Measurements from ENCODE around the gene FBXO10. TPM values are rescaled to one million over a fixed set of nuclear protein-coding genes. Genes with fewer than 3 reads are reported as not detected.

The FBXO10 gene, protein sequence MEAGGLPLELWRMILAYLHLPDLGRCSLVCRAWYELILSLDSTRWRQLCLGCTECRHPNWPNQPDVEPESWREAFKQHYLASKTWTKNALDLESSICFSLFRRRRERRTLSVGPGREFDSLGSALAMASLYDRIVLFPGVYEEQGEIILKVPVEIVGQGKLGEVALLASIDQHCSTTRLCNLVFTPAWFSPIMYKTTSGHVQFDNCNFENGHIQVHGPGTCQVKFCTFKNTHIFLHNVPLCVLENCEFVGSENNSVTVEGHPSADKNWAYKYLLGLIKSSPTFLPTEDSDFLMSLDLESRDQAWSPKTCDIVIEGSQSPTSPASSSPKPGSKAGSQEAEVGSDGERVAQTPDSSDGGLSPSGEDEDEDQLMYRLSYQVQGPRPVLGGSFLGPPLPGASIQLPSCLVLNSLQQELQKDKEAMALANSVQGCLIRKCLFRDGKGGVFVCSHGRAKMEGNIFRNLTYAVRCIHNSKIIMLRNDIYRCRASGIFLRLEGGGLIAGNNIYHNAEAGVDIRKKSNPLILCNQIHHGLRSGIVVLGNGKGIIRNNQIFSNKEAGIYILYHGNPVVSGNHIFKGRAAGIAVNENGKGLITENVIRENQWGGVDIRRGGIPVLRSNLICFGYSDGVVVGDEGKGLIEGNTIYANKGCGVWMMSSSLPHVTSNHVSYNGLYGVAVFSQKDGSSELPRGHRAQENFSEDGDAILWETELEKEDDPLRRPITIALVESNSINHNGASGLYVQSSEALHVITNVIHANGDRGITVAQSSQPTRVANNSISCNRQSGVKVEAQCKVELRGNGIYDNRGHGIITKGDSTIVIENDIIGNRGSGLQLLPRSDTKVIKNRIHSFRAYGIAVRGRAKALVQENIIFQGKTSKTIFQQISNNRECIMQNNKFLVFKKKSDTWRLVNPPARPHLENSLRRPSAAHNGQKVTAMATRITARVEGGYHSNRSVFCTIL
- 10 to 100 TPM; 20.6 to 27.0 TPM for total RNA-seq

DNA sequence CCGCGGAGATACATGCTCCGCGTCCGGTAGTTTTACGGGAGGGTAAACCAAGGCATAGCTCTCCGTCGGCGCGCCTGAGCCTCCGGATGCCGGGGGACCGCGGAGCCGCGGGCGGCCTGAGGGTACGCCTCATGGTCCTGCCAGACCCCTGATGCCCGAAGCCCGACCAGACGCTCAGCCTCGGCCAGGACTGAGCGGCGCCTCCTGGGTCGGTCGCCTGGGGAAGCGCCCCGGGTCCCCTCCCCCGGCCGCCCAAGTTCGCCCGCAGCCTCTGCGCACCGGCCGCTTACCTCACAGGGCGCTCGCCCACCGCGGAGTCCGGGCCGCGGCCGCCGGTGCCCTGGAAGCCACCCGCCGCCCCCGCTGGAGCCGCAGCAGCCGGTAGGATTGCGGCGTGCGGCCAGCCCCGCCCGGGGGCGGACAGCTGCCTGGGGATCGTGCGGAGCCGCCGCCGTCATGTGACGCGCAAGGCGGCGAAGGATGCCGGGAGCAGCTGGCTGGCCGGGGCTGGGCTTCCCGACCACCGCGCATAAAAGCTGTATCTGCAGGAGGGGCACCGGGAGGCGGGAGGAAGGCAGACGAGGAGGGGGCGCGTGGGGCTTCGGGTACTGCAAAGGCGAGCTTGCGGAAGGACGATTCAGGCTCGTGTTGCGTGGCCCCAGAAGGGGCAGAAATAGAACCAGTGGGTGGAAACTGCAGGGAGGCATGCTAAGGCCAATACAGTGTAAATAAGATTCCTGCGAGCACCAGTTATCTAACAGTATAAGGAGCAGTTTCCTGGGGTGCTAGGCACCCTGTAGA, at the start of gene FBXO10:
Gene FBXO10 (minus strand): TSS at position 460 of the 801 bp plus-strand sequence. CDS start 34,612 bp downstream, outside the sequence.

GRCh38 chr9:37592108-37592951, 16.1 kb upstream of the FBXO10 start, which contains the start of gene TOMM5:
Gene TOMM5 (minus strand): TSS chr9:37592597. CDS start chr9:37592532, 65 bp downstream.

GRCh38 chr9:37485389-37486255, 90.6 kb downstream of the FBXO10 start, which contains the start of gene POLR1E:
Gene POLR1E (plus strand): TSS chr9:37485948. CDS start chr9:37486048, 100 bp downstream.

DNA sequence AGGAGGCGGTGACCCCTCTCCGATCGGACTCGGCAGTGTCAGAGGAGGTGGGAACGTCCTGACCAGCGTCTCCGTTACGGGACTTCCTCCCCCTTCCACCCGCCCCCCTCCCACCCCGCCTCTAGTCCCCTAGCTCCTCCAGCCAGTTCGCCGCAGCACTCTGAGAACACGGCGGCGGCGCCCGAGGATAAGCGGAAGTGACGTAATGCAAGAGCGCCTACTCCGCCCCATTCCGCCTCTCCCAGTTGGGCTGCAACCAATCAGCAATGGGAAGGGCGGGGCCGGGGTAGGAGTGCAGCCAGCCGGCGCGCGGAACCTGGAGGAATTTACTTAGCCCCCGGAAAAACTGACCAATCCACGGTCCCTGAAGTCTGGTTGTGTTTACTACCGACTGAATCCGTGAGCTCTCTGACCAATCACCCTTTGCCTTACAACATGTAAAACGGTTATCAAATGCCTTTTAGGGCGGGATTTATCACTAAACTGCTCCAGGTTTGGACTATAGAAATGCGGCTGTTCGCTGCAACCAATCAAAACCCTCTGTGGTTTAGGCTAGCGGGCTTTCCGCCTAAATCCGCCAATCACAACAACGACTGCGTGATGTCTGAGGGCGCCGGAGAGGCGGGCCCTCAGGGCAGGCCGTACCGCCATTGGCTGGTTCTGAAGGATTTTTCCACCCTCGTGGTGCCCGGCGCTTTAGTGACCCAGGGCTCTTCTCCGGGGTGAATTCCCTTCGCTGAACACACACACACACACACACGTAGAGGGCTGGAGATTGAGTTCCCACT, 110.7 kb downstream of the FBXO10 start, which contains the start of gene ZBTB5:
Gene ZBTB5 (minus strand): TSS at position 202 of the 788 bp plus-strand sequence. CDS start 22,899 bp downstream, outside the sequence.

Other genes with a start within 250 kb of the FBXO10 start
- gene GRHPR, start 153.7 kb downstream of the FBXO10 start, total RNA-seq: 100 to 1,000 TPM; 169 to 194 TPM
- 1 to 10 TPM; 7.7 to 8.6 TPM for gene ZBTB5, start 110.9 kb downstream of the FBXO10 start, total RNA-seq
- gene POLR1E, start 90.4 kb downstream of the FBXO10 start, total RNA-seq: 10 to 100 TPM; 13.8 to 30.3 TPM
- 100 to 1,000 TPM in 1 of 2 donors, 10 to 100 TPM in 1; 68.5 to 162 TPM for gene TOMM5, start 16.2 kb upstream of the FBXO10 start, total RNA-seq
- not detected for gene FRMPD1, start 74.6 kb upstream of the FBXO10 start, total RNA-seq
- gene TRMT10B, start 177.4 kb upstream of the FBXO10 start, total RNA-seq: 1 to 10 TPM; 1.4 to 2.3 TPM
- 10 to 100 TPM; 21.0 to 37.3 TPM for gene EXOSC3, start 208.7 kb upstream of the FBXO10 start, total RNA-seq
- 10 to 100 TPM; 13.8 to 19.3 TPM for gene DCAF10, start 224.4 kb upstream of the FBXO10 start, total RNA-seq

Data from melanocyte of skin (primary cell).